ENCODE data around the gene ATRNL1. TPM values are rescaled to one million over a fixed set of nuclear protein-coding genes. Genes with fewer than 3 reads are reported as not detected.

Gene ATRNL1
- total and polyA plus RNA-seq, 2 of the 8 experiments (the other 6 are each of a cell fraction or from before 2014, with no cell fraction given): 5.1 to 17.6 TPM

DNA sequence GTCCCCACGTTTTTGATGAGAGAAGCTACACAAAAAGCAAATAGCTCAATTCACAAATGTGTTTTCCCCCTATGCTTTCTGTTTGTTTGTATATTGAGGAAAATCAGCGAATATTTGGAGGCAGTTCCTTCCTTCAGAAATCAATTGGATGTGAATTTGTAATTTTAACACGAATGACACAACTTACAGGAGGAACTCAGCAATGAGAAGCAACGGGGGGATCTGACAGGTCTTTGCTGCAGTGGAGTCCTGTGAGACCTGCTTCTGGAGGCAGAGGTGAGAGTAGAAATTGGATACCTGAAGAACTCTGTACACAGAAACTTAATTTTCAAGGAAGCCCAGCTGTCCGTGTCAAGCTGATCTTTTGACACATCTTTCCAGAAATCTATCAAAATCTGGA lies 809.4 kb downstream of the ATRNL1 start:
- Histone ChIP-seq H2AK5ac (ENCODE audit: low read depth, low read length) (no peak overlapping the region), H2BK12ac (ENCODE audit: low read depth, low read length) (no peak overlapping the region), H2BK120ac (replicated peaks; ENCODE audit: low read depth, low read length) (no peak overlapping the region), H3K4me1 (replicated peaks in 1 of 4; ENCODE audit: control insufficient read depth in 3 of 4, insufficient read depth in 4 of 4, low read length in 3 of 4) (peaks cover 0 to 3% (median 1%) of the 10 kb centered on the region in 4 experiments; a peak in 3 of 7 replicates), H3K23ac (ENCODE audit: insufficient read length) (no peak overlapping the region), H3K23me2 (ENCODE audit: low read depth, low read length) (no peaks in the 10 kb centered on the region), H2BK20ac (ENCODE audit: low read length) (no peak overlapping the region), H3K79me2 (ENCODE audit: control insufficient read depth in 1 of 2, insufficient read depth in 2 of 2, low read length in 2 of 2) (no peaks in the 10 kb centered on the region), H3K27me3 (replicated peaks in 1 of 4; ENCODE audit: control insufficient read depth in 3 of 4, extremely low read depth in 1 of 4, insufficient read depth in 3 of 4, low read length in 3 of 4) (no peaks in the 10 kb centered on the region), H3K14ac (ENCODE audit: insufficient read length) (no peak overlapping the region), H3K27ac (ENCODE audit: low read depth, low read length) (no peak overlapping the region), H2BK15ac (ENCODE audit: low read length) (no peak overlapping the region), H3K56ac (replicated peaks; ENCODE audit: insufficient read length, low read depth, low read length) (no peak overlapping the region), H4K20me1 (replicated peaks in 1 of 2; ENCODE audit: control insufficient read depth in 1 of 2, insufficient read depth in 2 of 2, low read length in 2 of 2) (no peaks in the 10 kb centered on the region), H3K9me3 (ENCODE audit: insufficient read depth in 2 of 2, low read depth in 1 of 2, low read length in 1 of 2) (no peaks in the 10 kb centered on the region), H4K91ac (replicated peaks; ENCODE audit: insufficient read length, low read length) (no peak overlapping the region), H3K4me2 (ENCODE audit: insufficient read depth in 1 of 2, low read depth in 2 of 2, low read length in 2 of 2) (no peak overlapping the region), H3K79me1 (ENCODE audit: low read depth, low read length) (no peaks in the 10 kb centered on the region), H3K4me3 (ENCODE audit: extremely low read depth in 1 of 4, insufficient read depth in 2 of 4, low read depth in 3 of 4, low read length in 4 of 4) (no peak overlapping the region), H3K36me3 (ENCODE audit: control insufficient read depth in 2 of 4, insufficient read depth in 4 of 4, low read length in 3 of 4) (no peaks in the 10 kb centered on the region), H3K4ac (replicated peaks; ENCODE audit: insufficient read length, low read depth, low read length) (no peak overlapping the region), H4K8ac (ENCODE audit: extremely low read depth, insufficient read depth, low read length) (no peak overlapping the region), H2AFZ (ENCODE audit: low read length) (no peak overlapping the region), H3K18ac (ENCODE audit: extremely low read depth, low read length) (no peak overlapping the region), H2BK5ac (ENCODE audit: low read depth, low read length) (no peak overlapping the region), H4K5ac (ENCODE audit: insufficient read length, low read depth, low read length) (no peak overlapping the region), H3K9ac (replicated peaks in 1 of 4; ENCODE audit: extremely low read depth in 1 of 4, low read depth in 3 of 4, low read length in 3 of 4) (no peak overlapping the region)
- POLR2A ChIA-PET (ENCODE audit: partially characterized antibody): no interaction called here
- DNase-seq (ENCODE audit: low read depth in 1 of 2, low spot score in 2 of 2) (no peak), FAIRE-seq (no peak)
- no peak for TF ChIP-seq SIX5 (IDR thresholded peaks at IDR 0.05; ENCODE audit: low read depth, low read length)
- no peak for TF ChIP-seq HDAC6 (IDR thresholded peaks at IDR 0.05; ENCODE audit: low read depth, low read length)
- no peak for TF ChIP-seq TAF7 (optimal IDR thresholded peaks at IDR 0.05; ENCODE audit: borderline replicate concordance, low read depth, low read length)
- no peak for TF ChIP-seq TBP (IDR thresholded peaks at IDR 0.05; ENCODE audit: low read depth, low read length)
- TF ChIP-seq RXRA (IDR thresholded peaks at IDR 0.05; ENCODE audit: insufficient read depth, low read depth, low read length): no peak
- TF ChIP-seq CEBPB (IDR thresholded peaks at IDR 0.05; ENCODE audit: low read depth, low read length): no peak
- TF ChIP-seq SRF (IDR thresholded peaks at IDR 0.05; ENCODE audit: low read depth, low read length): no peak
- no peak for TF ChIP-seq TEAD4 (IDR thresholded peaks at IDR 0.05; ENCODE audit: low read depth, low read length)
- TF ChIP-seq BRCA1 (IDR thresholded peaks at IDR 0.05; ENCODE audit: low read depth, low read length): no peak
- no peak for TF ChIP-seq POLR2AphosphoS5 (IDR thresholded peaks at IDR 0.05; ENCODE audit: low read depth, low read length)
- no peak for TF ChIP-seq SUZ12 (IDR thresholded peaks at IDR 0.05; ENCODE audit: low read length)
- TF ChIP-seq GTF2F1 (IDR thresholded peaks at IDR 0.05; ENCODE audit: borderline replicate concordance, low read depth, low read length): no peak
- TF ChIP-seq BCL11A (IDR thresholded peaks at IDR 0.05; ENCODE audit: low read depth in 2 of 2, low read length in 2 of 2): no peak
- no peak for TF ChIP-seq ZNF274 (IDR thresholded peaks at IDR 0.05; ENCODE audit: borderline replicate concordance, extremely low read depth, low read length)
- TF ChIP-seq SIN3A (conservative IDR thresholded peaks at IDR 0.05 in 1 of 2, IDR thresholded peaks at IDR 0.05 in 1 of 2; ENCODE audit: low read depth in 1 of 2, low read length in 2 of 2): no peak
- no peak for TF ChIP-seq GABPA (IDR thresholded peaks at IDR 0.05; ENCODE audit: borderline replicate concordance, insufficient read depth, low read length)
- WGBS, 2 experiments (ENCODE audit: extremely low coverage in 1 of 2, insufficient coverage in 1 of 2, insufficient read length in 1 of 2, insufficient replicate concordance in 2 of 2, low coverage in 1 of 2, low lambda C conversion rate in 2 of 2, missing lambda C conversion rate in 1 of 2): 73% methylated on average over 5 of the region's 5 CpGs; no CpG with 5 or more reads in 1 of the 2 experiments
- CTCF ChIA-PET (ENCODE audit: partially characterized antibody): interaction anchor here (0.6 to 2.1 kb wide), 5 partner anchors 10 to 1552 kb away, joined by 3 to 6 read pairs (median 5); no protein-coding TSS in a partner anchor

Data from H1 (cell line).